HuH-7 (cell line): ENCODE data around the gene VEGFA.

Source experiments
- DNase-seq: peaks from one replicate; pipeline ENCODE4 v3.0.0; 2011; ENCODE audit warnings: low spot score

Gene VEGFA

GRCh38 chr6:43772681-43773049 is 2.7 kb downstream of the VEGFA start:
- DNase-seq, result no peak

- DNase-seq, result peak; percentile 82
Measured at GRCh38 chr6:43773050-43773979, 3.3 kb downstream of the VEGFA start.

- no peak for DNase-seq
Measured at GRCh38 chr6:43773980-43774775, 4.2 kb downstream of the VEGFA start.

GRCh38 chr6:43774776-43775534 is 4.9 kb downstream of the VEGFA start:
- peak; percentile 75 for DNase-seq

GRCh38 chr6:43775535-43775885 is 5.5 kb downstream of the VEGFA start:
- DNase-seq, result no peak

- DNase-seq, result no peak
Measured at GRCh38 chr6:43776115-43776798, 6.2 kb downstream of the VEGFA start.

- no peak for DNase-seq
Measured at GRCh38 chr6:43776799-43777776, 7.1 kb downstream of the VEGFA start.

GRCh38 chr6:43778131-43778855 is 8.3 kb downstream of the VEGFA start:
- DNase-seq, result no peak

- DNase-seq, result no peak
Measured at GRCh38 chr6:43778976-43779851, 9.2 kb downstream of the VEGFA start.

GRCh38 chr6:43779852-43780236 is 9.8 kb downstream of the VEGFA start:
- DNase-seq, result no peak

- no peak for DNase-seq
Measured at GRCh38 chr6:43780293-43780692, 10.3 kb downstream of the VEGFA start.

GRCh38 chr6:43780941-43781928 is 11.2 kb downstream of the VEGFA start:
- DNase-seq, result no peak

- no peak for DNase-seq
Measured at GRCh38 chr6:43781941-43782704, 12.1 kb downstream of the VEGFA start.

GRCh38 chr6:43782764-43783513 is 12.9 kb downstream of the VEGFA start:
- DNase-seq, result no peak

GRCh38 chr6:43784049-43784855 is 14.2 kb downstream of the VEGFA start:
- DNase-seq, result no peak
